PC-3 (cell line): Measurements from ENCODE around the gene RAD51AP1.

Experiments
- EZH2 ChIP-seq: fragments of 300-600 bp; sonication (generic); IDR thresholded peaks from one replicate; pipeline ENCODE4 v1.6.1; 2017; ENCODE audit warnings: antibody characterized with exemption, mild to moderate bottlenecking, low read length; ENCODE audit not compliant: unreplicated experiment
- EZH2phosphoT487 ChIP-seq: fragments of 300-600 bp; sonication (generic); IDR thresholded peaks from 2 replicates; pipeline ENCODE4 v1.6.1; 2018; ENCODE audit warnings: mild to moderate bottlenecking, antibody characterized with exemption, low read length, borderline replicate concordance
- TF ChIP-seq, protein P1 (sequence below): fragments of 300-600 bp; sonication (generic); conservative IDR thresholded peaks from 2 replicates; pipeline ENCODE4 v1.5.1; 2017; ENCODE audit warnings: antibody characterized with exemption, low read depth, mild to moderate bottlenecking, low read length

GRCh38 chr12:4539167-4539870 lies 629 bp downstream of the RAD51AP1 start:
- TF ChIP-seq, protein P1, sequence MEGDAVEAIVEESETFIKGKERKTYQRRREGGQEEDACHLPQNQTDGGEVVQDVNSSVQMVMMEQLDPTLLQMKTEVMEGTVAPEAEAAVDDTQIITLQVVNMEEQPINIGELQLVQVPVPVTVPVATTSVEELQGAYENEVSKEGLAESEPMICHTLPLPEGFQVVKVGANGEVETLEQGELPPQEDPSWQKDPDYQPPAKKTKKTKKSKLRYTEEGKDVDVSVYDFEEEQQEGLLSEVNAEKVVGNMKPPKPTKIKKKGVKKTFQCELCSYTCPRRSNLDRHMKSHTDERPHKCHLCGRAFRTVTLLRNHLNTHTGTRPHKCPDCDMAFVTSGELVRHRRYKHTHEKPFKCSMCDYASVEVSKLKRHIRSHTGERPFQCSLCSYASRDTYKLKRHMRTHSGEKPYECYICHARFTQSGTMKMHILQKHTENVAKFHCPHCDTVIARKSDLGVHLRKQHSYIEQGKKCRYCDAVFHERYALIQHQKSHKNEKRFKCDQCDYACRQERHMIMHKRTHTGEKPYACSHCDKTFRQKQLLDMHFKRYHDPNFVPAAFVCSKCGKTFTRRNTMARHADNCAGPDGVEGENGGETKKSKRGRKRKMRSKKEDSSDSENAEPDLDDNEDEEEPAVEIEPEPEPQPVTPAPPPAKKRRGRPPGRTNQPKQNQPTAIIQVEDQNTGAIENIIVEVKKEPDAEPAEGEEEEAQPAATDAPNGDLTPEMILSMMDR = no peak
- TF ChIP-seq EZH2phosphoT487 (no peak), EZH2 (no peak)
